Testis (tissue), 2 donors: ENCODE data around the gene SLC16A6.

Experiments used
- CTCF ChIP-seq, 3 experiments: fragments of 450-650 bp in 2 of 3; fragments of 200-600 bp in 1 of 3; sonication (generic) in 1 of 3; IDR thresholded peaks; one replicate each; pipeline ENCODE4 v1.5.1; 2016 to 2019; ENCODE audit warnings: antibody characterized with exemption in 3 of 3, mild to moderate bottlenecking in 2 of 3, moderate library complexity in 1 of 3
- POLR2A ChIP-seq: fragments of 450-650 bp; IDR thresholded peaks from one replicate; pipeline ENCODE4 v1.6.1; 2017; ENCODE audit warnings: antibody characterized with exemption, mild to moderate bottlenecking, moderate library complexity

GRCh38 chr17:68248891-68249290 is 42.0 kb downstream of the SLC16A6 start:
- no peak for TF ChIP-seq CTCF (IDR thresholded peaks at IDR 0.05)
- no peak for TF ChIP-seq POLR2A
